HG02840 (cell line): Measurements from ENCODE around the gene SNRK.

Experiments
- ATAC-seq: cut with Tn5 transposase; IDR thresholded peaks from one replicate; pipeline ENCODE4 v1.9.1; 2021; ENCODE audit warnings: mild to moderate bottlenecking, moderate library complexity, moderate number of reproducible peaks; ENCODE audit not compliant: unreplicated experiment, low FRiP score

The SNRK gene

GRCh38 chr3:43307226-43307625 lies 20.9 kb downstream of the SNRK start:
- ATAC-seq, result no peak

- ATAC-seq, result no peak
Measured at GRCh38 chr3:43307649-43308048, 21.3 kb downstream of the SNRK start.

GRCh38 chr3:43309372-43310305 lies 23.3 kb downstream of the SNRK start:
- ATAC-seq, result no peak

GRCh38 chr3:43316783-43317460 lies 30.6 kb downstream of the SNRK start:
- ATAC-seq, result no peak

GRCh38 chr3:43317461-43318316 lies 31.3 kb downstream of the SNRK start:
- no peak for ATAC-seq

- no peak for ATAC-seq
Measured at GRCh38 chr3:43319376-43319775, 33.0 kb downstream of the SNRK start.

GRCh38 chr3:43319794-43320193 lies 33.5 kb downstream of the SNRK start:
- ATAC-seq, result no peak

GRCh38 chr3:43320288-43320687 lies 33.9 kb downstream of the SNRK start:
- ATAC-seq, result no peak

GRCh38 chr3:43323541-43323940 lies 37.2 kb downstream of the SNRK start:
- ATAC-seq, result no peak

GRCh38 chr3:43326891-43327581 lies 40.7 kb downstream of the SNRK start:
- no peak for ATAC-seq

- no peak for ATAC-seq
Measured at GRCh38 chr3:43327582-43327979, 41.2 kb downstream of the SNRK start.

- ATAC-seq, result no peak
Measured at GRCh38 chr3:43328653-43329052, 42.3 kb downstream of the SNRK start.

GRCh38 chr3:43330981-43331380 lies 44.6 kb downstream of the SNRK start:
- ATAC-seq, result no peak

GRCh38 chr3:43331381-43331780 lies 45.0 kb downstream of the SNRK start:
- ATAC-seq, result no peak

GRCh38 chr3:43334976-43335375 lies 48.6 kb downstream of the SNRK start:
- no peak for ATAC-seq

GRCh38 chr3:43335799-43336198 lies 49.5 kb downstream of the SNRK start:
- no peak for ATAC-seq

- no peak for ATAC-seq
Measured at GRCh38 chr3:43338295-43338694, 52.0 kb downstream of the SNRK start.

GRCh38 chr3:43340403-43340802 lies 54.1 kb downstream of the SNRK start:
- ATAC-seq, result no peak

GRCh38 chr3:43341788-43342187 lies 55.4 kb downstream of the SNRK start:
- no peak for ATAC-seq

GRCh38 chr3:43343185-43343584 lies 56.8 kb downstream of the SNRK start:
- no peak for ATAC-seq
